ENCODE measurements around the gene GALNT16. TPM values are rescaled to one million over a fixed set of nuclear protein-coding genes. Genes with fewer than 3 reads are reported as not detected.

The GALNT16 gene
- total RNA-seq, 4 donors from 2014 or later, result 5.8 to 18.4 (median 10.5) TPM

GRCh38 chr14:69363055-69363454 is 103.1 kb downstream of the GALNT16 start:
- DNase-seq (ENCODE audit: extremely low spot score), result no peak
- intact Hi-C loops (cut with DNase I), result loop anchor here (5.0 kb wide), 1 partner anchor 121 kb away; no protein-coding TSS in a partner anchor
- TF ChIP-seq EP300 (IDR thresholded peaks at IDR 0.05), result no peak
- no peak for TF ChIP-seq POLR2AphosphoS5 (IDR thresholded peaks at IDR 0.05)
- no peak for TF ChIP-seq POLR2A (IDR thresholded peaks at IDR 0.05; ENCODE audit: low read depth)
- TF ChIP-seq, protein P1, sequence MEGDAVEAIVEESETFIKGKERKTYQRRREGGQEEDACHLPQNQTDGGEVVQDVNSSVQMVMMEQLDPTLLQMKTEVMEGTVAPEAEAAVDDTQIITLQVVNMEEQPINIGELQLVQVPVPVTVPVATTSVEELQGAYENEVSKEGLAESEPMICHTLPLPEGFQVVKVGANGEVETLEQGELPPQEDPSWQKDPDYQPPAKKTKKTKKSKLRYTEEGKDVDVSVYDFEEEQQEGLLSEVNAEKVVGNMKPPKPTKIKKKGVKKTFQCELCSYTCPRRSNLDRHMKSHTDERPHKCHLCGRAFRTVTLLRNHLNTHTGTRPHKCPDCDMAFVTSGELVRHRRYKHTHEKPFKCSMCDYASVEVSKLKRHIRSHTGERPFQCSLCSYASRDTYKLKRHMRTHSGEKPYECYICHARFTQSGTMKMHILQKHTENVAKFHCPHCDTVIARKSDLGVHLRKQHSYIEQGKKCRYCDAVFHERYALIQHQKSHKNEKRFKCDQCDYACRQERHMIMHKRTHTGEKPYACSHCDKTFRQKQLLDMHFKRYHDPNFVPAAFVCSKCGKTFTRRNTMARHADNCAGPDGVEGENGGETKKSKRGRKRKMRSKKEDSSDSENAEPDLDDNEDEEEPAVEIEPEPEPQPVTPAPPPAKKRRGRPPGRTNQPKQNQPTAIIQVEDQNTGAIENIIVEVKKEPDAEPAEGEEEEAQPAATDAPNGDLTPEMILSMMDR (IDR thresholded peaks at IDR 0.05), result peak; percentile 25 to 48 (median 31)

DNA sequence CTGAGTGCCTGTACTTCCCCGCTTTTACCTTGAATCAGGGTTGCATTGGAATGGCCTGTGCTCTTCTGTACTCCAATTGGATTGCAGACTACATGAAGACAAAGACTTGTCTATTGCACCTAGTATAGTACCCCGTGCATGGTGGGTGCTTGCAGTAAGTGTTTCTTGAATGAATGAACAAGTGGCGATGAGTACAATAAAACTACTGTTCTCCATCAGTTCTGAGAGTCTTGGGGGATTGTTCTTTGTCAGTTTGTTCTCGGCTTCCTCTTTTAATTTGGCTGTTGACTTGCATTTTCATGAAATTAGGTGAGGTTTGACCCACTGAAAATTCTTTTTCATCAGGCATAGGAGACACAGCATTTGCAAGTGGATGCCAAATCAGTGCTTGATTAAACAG is 104.0 kb downstream of the GALNT16 start:
- Histone ChIP-seq H3K27me3 (no peaks in the 10 kb centered on the region), H3K36me3 (no peaks in the 10 kb centered on the region), H3K9me3 (no peaks in the 10 kb centered on the region), H3K4me3 (no peak overlapping the region), H3K27ac (replicated peaks in 1 of 4) (no peak overlapping the region), H3K4me1 (peaks cover 0 to 8% (median 0%) of the 10 kb centered on the region in 4 donors)
- TF ChIP-seq POLR2A (IDR thresholded peaks at IDR 0.05; ENCODE audit: low read depth) (no peak), EP300 (IDR thresholded peaks at IDR 0.05) (no peak), POLR2AphosphoS5 (IDR thresholded peaks at IDR 0.05) (no peak)
- TF ChIP-seq, protein P1 (IDR thresholded peaks at IDR 0.05), result no peak
- no peak for DNase-seq (ENCODE audit: extremely low spot score)
- 94% methylated on average over 3 of the region's 4 CpGs for WGBS
- intact Hi-C loops (cut with DNase I), result loop anchor here (5.0 kb wide), 1 partner anchor 122 kb away; no protein-coding TSS in a partner anchor

More at GRCh38 chr14:69363055-69363454, 103.1 kb downstream of the GALNT16 start:
- WGBS, result 10% methylated on average over 9 of the region's 9 CpGs
- no peaks in the 10 kb centered on the region for H3K9me3 ChIP-seq
- no peaks in the 10 kb centered on the region for H3K36me3 ChIP-seq
- H3K27me3 ChIP-seq, result no peaks in the 10 kb centered on the region
- H3K27ac ChIP-seq (replicated peaks in 1 of 4), result no peak overlapping the region
- peaks cover 0 to 8% (median 0%) of the 10 kb centered on the region in 4 donors for H3K4me1 ChIP-seq
- H3K4me3 ChIP-seq, result no peak overlapping the region

DNA sequence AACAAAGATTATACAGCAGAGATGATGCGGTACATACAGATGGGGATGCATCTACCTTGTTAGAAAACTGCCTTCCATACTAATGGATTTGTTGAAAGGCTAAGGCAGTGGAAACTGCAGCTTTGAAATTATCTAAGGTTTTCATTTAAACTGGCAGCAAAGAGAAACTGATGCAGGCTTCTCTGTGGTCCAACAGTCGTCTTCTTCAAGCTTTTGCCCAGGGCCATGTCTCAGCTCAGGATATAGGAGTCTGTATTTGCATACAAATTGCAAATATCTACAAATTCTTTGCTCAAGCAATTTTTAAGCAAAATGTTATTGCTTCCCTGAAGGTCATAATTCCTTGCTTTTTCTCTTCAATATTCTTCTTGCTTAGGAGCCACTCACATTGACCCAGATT is 104.4 kb downstream of the GALNT16 start:
- intact Hi-C loops (cut with DNase I), result loop anchor here (5.0 kb wide), 1 partner anchor 122 kb away; no protein-coding TSS in a partner anchor

DNA sequence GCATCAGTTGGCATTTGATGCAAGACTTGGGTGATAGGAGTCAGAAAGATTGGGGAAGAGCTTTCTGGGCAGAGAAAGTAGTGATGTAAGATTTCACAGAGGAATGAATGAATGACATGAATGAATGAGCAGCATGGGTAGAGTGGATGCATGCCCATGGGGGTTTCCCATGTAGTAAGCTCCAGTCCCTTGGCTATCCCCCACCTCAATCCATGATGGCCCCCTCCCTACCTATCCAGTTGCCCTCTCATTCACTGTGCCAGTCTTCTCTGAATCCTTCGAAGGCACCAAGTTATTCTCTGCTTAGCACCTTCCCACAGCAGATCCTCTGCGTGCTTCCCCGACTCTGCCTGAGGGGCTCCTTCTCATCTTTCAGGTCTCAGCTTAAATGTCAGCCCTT is 106.1 kb downstream of the GALNT16 start:
- 68% methylated on average over 3 of the region's 3 CpGs for WGBS
- Histone ChIP-seq H3K4me3 (no peak overlapping the region), H3K27ac (replicated peaks in 1 of 4) (no peak overlapping the region), H3K27me3 (no peaks in the 10 kb centered on the region), H3K4me1 (peaks cover 0 to 8% (median 0%) of the 10 kb centered on the region in 4 donors), H3K9me3 (no peaks in the 10 kb centered on the region), H3K36me3 (no peaks in the 10 kb centered on the region)
- intact Hi-C loops (cut with DNase I), result no loop called here
- TF ChIP-seq POLR2A (IDR thresholded peaks at IDR 0.05; ENCODE audit: low read depth), result no peak
- TF ChIP-seq, protein P1 (IDR thresholded peaks at IDR 0.05), result no peak
- TF ChIP-seq POLR2AphosphoS5 (IDR thresholded peaks at IDR 0.05), result no peak
- no peak for TF ChIP-seq EP300 (IDR thresholded peaks at IDR 0.05)
- DNase-seq (ENCODE audit: extremely low spot score), result no peak

More for the DNA sequence above, 104.4 kb downstream of the GALNT16 start:
- peaks cover 0 to 8% (median 0%) of the 10 kb centered on the region in 4 donors for H3K4me1 ChIP-seq
- H3K4me3 ChIP-seq, result no peak overlapping the region
- H3K27ac ChIP-seq (replicated peaks in 1 of 4), result no peak overlapping the region
- 79% methylated on average over 2 of the region's 2 CpGs for WGBS
- no peaks in the 10 kb centered on the region for H3K36me3 ChIP-seq
- no peaks in the 10 kb centered on the region for H3K9me3 ChIP-seq
- no peaks in the 10 kb centered on the region for H3K27me3 ChIP-seq
- no peak for TF ChIP-seq EP300 (IDR thresholded peaks at IDR 0.05)
- TF ChIP-seq, protein P1 (IDR thresholded peaks at IDR 0.05), result no peak
- no peak for TF ChIP-seq POLR2A (IDR thresholded peaks at IDR 0.05; ENCODE audit: low read depth)
- TF ChIP-seq POLR2AphosphoS5 (IDR thresholded peaks at IDR 0.05), result no peak
- no peak for DNase-seq (ENCODE audit: extremely low spot score)

GRCh38 chr14:69366761-69367160 is 106.8 kb downstream of the GALNT16 start:
- 98% methylated on average over 4 of the region's 4 CpGs for WGBS
- H3K4me3 ChIP-seq, result no peak overlapping the region

More at GRCh38 chr14:69366761-69367160, 106.8 kb downstream of the GALNT16 start:
- DNase-seq (ENCODE audit: extremely low spot score), result no peak
- H3K9me3 ChIP-seq, result no peaks in the 10 kb centered on the region
- H3K4me1 ChIP-seq, result peaks cover 0 to 8% (median 0%) of the 10 kb centered on the region in 4 donors
- intact Hi-C loops (cut with DNase I), result no loop called here
- TF ChIP-seq, protein P1 (IDR thresholded peaks at IDR 0.05), result no peak
- TF ChIP-seq POLR2AphosphoS5 (IDR thresholded peaks at IDR 0.05) (no peak), EP300 (IDR thresholded peaks at IDR 0.05) (no peak), POLR2A (IDR thresholded peaks at IDR 0.05; ENCODE audit: low read depth) (no peak)
- H3K27ac ChIP-seq (replicated peaks in 1 of 4), result no peak overlapping the region
- no peaks in the 10 kb centered on the region for H3K27me3 ChIP-seq
- peaks cover 0 to 4% (median 0%) of the 10 kb centered on the region in 4 donors for H3K36me3 ChIP-seq

Measured in esophagus muscularis mucosa (tissue), 4 donors.